GM13977 (cell line): ENCODE data around the gene SIPA1L2.

Experiments used
- DNase-seq: peaks from one replicate; pipeline ENCODE4 v3.0.0; 2012; ENCODE audit warnings: low spot score
- in situ Hi-C: fragments of 300-500 bp; cut with MboI; formaldehyde crosslinking; loops from one replicate; pipeline ENCODE4 v1.12.0; 2022; ENCODE audit warnings: low sequenced_read_pairs, low pct_unique_long_range_greater_than_20kb, mixed read lengths, inconsistent platforms; ENCODE audit not compliant: unreplicated experiment
- TF ChIP-seq, protein P1 (sequence below): IDR thresholded peaks from 2 replicates; pipeline ENCODE4 v1.5.1; 2012; ENCODE audit warnings: mild to moderate bottlenecking, control low read depth; ENCODE audit not compliant: insufficient read depth; ENCODE audit errors: extremely low read depth, missing control alignments

SIPA1L2 gene

GRCh38 chr1:232590744-232591082 lies 39.2 kb downstream of the SIPA1L2 start:
- in situ Hi-C loops = no loop called here
- no peak for DNase-seq
- TF ChIP-seq, protein P1, sequence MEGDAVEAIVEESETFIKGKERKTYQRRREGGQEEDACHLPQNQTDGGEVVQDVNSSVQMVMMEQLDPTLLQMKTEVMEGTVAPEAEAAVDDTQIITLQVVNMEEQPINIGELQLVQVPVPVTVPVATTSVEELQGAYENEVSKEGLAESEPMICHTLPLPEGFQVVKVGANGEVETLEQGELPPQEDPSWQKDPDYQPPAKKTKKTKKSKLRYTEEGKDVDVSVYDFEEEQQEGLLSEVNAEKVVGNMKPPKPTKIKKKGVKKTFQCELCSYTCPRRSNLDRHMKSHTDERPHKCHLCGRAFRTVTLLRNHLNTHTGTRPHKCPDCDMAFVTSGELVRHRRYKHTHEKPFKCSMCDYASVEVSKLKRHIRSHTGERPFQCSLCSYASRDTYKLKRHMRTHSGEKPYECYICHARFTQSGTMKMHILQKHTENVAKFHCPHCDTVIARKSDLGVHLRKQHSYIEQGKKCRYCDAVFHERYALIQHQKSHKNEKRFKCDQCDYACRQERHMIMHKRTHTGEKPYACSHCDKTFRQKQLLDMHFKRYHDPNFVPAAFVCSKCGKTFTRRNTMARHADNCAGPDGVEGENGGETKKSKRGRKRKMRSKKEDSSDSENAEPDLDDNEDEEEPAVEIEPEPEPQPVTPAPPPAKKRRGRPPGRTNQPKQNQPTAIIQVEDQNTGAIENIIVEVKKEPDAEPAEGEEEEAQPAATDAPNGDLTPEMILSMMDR = no peak

GRCh38 chr1:232589812-232590743 lies 39.9 kb downstream of the SIPA1L2 start:
- in situ Hi-C loops = no loop called here
- TF ChIP-seq, protein P1 = no peak
- no peak for DNase-seq

- DNase-seq = no peak
- TF ChIP-seq, protein P1 = no peak
- in situ Hi-C loops = no loop called here
Measured at GRCh38 chr1:232589111-232589811, 40.7 kb downstream of the SIPA1L2 start.

- TF ChIP-seq, protein P1 = no peak
- in situ Hi-C loops = no loop called here
- DNase-seq = no peak
Measured at GRCh38 chr1:232587141-232588008, 42.6 kb downstream of the SIPA1L2 start.

GRCh38 chr1:232586679-232587078 lies 43.3 kb downstream of the SIPA1L2 start:
- DNase-seq = no peak
- TF ChIP-seq, protein P1 = no peak
- in situ Hi-C loops = no loop called here

DNA sequence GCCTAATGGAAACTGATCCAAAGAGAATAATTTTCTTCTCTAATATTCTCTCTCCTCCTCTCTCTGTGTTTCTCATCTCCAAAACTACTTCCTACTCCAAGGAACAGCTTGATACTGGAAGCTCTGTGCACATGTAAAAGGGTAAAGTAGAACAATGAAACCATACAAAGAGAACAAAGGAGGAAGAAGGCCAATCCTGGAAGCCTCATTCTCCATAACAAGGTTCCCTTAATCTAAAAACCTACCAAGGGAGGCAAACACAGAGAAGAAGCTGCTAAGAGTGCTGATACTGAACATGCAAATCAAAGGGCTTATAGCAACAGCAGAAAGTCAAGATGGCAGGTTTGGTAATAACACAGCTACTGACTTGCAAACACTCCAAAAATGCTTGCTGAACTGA lies 44.4 kb downstream of the SIPA1L2 start:
- TF ChIP-seq, protein P1 = no peak
- in situ Hi-C loops = no loop called here
- no peak for DNase-seq
